GM20000 (cell line): ENCODE data around the gene LRRC27.

Experiments used
- DNase-seq: peaks from one replicate; pipeline ENCODE4 v3.0.0; 2012; ENCODE audit warnings: low spot score
- TF ChIP-seq, protein P1 (sequence below): IDR thresholded peaks from 2 replicates; pipeline ENCODE4 v1.5.1; 2012; ENCODE audit warnings: mild to moderate bottlenecking, control low read depth; ENCODE audit errors: extremely low read depth, missing control alignments

The LRRC27 gene

DNA sequence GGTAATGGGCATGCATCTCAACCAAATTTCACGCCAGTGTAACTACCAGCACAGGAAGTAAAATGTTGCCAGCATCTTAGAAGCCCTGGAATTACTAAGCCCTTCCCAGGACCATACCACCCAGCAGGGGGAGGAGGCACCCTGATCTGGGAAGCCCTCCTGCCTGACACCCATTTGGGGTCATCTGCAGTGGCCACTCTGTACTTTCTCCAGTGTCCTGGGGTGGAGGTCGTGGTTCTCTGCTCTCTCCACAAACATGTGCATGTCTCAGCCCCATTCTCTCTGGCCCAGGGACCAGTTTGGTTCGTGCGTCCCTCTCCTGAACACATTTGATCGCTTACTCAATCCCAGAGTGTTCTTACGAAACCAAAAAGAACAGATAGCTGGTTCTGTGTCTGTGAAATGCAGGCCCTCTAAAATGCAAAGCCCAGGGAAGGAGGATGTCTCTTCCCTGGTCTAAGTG lies 9.4 kb upstream of the LRRC27 start:
- no peak for DNase-seq
- TF ChIP-seq, protein P1, sequence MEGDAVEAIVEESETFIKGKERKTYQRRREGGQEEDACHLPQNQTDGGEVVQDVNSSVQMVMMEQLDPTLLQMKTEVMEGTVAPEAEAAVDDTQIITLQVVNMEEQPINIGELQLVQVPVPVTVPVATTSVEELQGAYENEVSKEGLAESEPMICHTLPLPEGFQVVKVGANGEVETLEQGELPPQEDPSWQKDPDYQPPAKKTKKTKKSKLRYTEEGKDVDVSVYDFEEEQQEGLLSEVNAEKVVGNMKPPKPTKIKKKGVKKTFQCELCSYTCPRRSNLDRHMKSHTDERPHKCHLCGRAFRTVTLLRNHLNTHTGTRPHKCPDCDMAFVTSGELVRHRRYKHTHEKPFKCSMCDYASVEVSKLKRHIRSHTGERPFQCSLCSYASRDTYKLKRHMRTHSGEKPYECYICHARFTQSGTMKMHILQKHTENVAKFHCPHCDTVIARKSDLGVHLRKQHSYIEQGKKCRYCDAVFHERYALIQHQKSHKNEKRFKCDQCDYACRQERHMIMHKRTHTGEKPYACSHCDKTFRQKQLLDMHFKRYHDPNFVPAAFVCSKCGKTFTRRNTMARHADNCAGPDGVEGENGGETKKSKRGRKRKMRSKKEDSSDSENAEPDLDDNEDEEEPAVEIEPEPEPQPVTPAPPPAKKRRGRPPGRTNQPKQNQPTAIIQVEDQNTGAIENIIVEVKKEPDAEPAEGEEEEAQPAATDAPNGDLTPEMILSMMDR = no peak

DNA sequence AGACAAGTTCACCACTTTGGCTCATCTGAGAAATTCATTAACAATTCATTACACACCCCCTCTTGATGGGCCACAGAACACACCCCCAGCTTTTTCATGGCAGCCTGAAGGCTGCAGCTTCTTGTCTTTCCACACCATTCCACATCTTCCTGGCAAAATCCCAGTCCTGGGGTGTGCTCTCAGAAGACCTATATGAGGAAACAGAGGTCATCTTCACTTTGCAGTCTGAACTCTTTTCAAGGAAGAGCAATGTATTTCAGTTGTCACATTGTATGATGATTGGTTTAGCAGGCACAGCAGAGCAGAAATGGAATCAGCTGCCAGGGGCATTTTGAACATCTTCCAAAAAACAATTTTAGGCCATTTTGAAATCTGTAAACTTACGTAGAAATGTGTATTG lies 7.8 kb upstream of the LRRC27 start:
- no peak for DNase-seq
- TF ChIP-seq, protein P1 = no peak

DNA sequence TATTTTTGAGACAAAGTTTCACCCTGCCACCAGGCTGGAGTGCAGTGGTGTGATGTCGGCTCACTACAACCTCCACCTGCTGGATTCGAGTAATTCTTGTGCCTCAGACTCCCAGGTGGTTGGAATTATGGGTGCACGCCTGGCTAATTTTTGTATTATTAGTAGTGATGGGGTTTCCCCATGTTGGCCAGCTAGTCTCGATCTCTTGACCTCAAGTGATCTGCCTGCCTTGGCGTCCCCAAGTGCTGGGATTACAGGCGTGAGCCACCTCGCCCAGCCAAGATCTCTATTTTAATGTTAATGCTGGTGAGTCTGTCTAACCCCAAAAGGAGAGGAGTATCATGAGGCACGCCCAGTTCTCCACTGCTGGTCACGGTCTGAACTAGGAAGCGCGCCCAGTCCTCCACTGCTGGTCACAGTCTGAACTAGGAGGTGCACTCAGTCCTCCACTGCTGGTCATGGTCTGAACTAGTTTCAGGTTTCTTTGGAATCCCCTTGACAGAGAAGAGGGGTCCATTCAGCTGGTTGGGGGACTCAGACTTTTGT lies 5.6 kb upstream of the LRRC27 start:
- DNase-seq = no peak
- TF ChIP-seq, protein P1 = no peak

DNA sequence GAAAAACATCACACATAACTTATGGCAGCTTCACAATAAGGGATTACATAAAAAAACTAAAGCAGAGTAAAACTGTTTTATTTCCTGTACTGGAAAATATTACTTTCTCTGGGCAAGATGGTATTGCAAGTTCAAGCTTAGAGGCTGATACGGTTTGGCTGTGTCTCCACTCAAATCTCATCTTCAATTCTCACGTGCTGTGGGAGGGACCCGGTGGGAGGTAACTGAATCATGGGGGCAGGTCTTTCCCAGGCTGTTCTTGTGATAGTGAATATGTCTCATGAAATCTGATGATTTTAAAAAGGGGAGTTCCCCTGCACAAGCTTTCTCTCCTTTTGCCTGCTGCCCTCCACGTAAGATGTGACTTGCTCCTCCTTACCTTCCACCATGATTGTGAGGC lies 5.1 kb upstream of the LRRC27 start:
- TF ChIP-seq, protein P1 = no peak
- no peak for DNase-seq

DNA sequence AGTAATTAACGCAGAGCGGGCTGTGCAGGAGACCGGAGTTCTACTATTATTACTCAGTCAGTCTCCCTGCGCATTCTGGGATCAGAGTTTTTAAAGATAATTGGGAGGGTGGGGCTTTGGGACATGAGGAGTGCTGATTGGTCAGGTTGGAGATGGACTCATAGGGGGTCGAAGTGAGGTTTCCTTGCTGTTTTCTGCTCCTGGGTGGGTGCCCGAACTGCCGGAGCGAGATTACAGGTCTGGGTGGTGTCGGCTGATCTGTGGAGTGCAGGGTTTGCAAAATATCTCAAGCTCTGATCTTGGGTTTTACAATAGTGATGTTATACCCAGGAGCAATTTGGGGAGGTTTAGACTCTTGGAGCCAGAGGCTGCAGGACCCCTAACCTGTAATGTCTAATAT lies 3.9 kb upstream of the LRRC27 start:
- TF ChIP-seq, protein P1 = no peak
- no peak for DNase-seq

DNA sequence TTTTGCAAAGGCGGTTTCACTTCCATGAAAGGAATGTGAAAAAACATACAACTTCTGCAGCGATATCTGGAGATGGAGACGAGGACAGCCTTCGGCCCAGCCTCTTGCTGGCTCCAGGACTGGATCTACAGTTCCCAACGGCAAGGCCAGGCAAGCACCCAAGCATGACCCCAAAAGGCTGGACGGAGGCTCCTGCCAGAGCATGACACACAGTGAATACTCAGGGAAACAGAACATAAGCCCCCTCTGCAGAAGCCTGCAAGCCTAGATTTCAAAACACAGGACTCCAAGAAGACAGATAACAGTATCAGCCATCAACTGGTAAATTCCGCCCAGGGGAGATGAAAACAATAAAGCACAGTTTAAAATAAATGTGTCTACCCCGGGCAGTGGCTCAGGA lies 3.3 kb upstream of the LRRC27 start:
- TF ChIP-seq, protein P1 = no peak
- DNase-seq = no peak

DNA sequence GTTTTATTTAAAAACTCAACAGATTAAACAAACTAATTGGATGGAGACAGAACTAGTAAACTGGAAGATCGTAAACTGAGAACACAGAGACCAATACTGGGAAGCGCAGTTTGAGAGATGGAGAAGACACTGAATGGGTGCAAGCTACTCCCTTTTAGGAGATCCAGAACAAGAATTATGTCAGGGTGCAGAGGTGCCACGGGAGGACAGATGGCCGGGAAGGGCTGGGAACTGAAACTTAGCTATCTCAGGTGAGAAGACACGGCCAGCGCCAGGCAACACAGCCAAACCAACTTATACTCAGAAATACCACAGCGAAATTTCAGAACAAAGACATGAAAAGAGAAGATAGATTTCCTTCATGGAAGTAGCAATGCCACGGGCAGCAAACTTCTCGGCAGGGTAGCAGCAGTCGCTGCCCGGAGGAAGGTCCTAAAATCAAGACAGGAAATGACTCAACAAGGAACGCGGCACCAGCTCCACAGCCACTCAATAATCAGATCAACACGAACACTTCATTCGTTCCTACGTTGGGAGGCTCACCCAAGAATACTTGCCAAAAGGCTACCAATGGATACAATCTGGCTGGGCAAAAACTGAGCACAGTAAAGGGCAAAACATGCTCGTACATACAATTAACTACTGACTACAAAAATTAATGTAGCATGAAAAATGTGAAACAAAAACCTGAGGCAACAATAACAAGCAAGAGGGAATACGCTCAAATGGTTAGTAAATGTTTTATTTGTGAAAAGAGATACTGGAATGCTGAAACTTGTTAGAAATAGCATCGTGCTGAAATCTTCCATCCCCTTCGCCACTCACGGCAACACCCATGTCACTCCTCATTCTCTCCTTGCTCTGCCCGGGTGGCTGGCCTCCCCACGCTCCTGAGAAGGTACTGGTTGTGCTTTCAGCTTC lies 2.2 kb upstream of the LRRC27 start:
- TF ChIP-seq, protein P1 = no peak

More for the DNA sequence above, 2.2 kb upstream of the LRRC27 start:
- no peak for DNase-seq
